GM21390 (cell line): ENCODE measurements around the gene SHISA6.

Source experiments
- ATAC-seq: cut with Tn5 transposase; IDR thresholded peaks from one replicate; pipeline ENCODE4 v1.9.1; 2021; ENCODE audit not compliant: unreplicated experiment

SHISA6 gene

DNA sequence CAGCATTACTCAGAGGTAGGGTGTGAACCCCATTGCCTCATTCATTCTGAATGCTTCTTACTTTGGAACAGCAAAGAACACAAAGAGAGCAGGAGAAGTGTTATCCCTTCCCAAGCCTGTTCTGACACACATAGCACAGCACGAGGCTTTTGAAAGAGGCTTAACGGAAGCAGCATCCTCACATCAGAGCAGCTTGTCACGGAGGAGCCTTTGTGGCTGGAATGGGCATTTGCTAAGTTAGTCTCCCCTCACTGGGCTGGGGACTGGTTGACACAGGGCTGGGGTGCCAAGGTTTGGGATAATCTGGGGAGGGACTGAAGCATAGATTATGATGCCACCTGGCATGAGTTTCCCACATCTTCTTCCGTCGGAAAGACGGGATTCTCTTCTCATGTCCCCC is 189.7 kb downstream of the SHISA6 start:
- ATAC-seq: no peak

DNA sequence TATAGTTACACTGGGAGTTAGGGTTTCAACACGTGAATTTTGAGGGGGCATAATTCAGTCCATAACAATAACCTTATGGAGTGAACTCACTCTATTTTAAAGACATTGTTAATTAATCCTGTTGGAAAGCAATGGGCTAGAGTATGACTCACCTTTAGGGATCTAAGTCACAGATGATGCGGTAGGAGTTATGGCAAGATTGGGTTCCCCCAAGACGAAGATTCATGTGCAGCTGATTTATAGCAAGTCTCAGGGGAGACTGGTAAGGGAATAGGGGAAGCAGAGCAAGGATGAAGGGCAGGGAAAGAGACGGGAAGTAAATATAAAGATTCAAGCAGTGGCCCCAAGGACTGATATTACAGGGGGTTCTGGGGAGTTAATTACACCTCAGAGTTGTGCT is 197.7 kb downstream of the SHISA6 start:
- no peak for ATAC-seq

DNA sequence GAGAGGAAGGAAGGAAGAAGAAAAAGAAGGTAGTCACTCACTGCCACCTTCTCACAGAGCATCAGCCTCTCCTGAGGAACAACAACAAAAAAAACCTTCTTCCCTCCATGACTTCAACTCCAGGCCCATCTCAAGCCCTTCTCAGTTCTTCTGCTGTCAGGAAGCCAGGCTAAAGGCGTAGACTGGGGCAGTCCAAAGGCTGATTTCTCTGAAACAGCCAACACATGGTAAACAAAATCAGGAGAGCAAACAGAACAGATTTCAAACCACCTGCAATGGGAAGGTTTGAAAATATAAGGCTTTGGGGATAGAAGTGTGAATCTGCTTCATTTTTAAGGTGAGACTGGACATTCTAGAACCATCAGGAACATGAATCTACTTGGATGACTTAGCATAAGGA is 200.0 kb downstream of the SHISA6 start:
- no peak for ATAC-seq

DNA sequence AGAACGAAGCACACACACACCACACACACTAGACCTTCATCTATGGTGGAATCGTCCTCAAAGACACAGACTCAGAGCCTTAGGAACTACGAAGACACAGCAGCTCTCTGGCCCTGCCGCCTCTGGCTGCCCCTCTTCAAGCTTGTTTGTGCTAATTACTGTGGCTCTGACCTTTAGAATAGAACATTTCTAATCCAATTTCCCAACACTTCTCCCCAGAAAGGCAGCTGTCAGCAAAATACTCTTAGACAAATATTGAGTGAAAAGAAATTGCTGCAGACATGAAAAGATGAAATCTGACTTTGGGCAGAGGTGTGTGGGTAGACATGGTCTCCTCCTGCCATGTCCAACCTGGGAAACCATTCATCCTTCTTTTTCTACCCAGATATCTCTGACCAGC is 205.3 kb downstream of the SHISA6 start:
- no peak for ATAC-seq

- no peak for ATAC-seq
Observed at GRCh38 chr17:11454096-11454495, 213.1 kb downstream of the SHISA6 start.

DNA sequence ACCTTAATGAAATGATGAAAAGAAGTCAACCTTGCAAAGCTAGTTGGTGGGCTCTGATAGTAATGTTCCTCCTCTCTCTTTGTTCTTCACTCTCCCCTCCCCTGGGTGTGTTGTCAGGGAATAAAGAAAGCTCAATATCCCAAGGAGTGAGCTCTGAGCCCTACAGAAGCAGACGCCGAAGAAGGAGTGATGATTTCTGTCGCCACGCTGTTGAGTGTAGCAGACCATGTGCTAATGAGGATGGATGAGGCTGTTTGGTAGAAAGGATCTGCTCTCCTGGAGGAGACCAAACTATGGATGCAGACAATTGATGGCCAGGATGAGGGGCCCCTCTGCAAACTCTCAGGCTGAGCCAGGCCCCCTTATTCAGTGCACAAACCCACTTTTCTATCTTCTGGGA is 217.3 kb downstream of the SHISA6 start:
- no peak for ATAC-seq

- no peak for ATAC-seq
Observed at GRCh38 chr17:11459861-11460331, 218.9 kb downstream of the SHISA6 start.

DNA sequence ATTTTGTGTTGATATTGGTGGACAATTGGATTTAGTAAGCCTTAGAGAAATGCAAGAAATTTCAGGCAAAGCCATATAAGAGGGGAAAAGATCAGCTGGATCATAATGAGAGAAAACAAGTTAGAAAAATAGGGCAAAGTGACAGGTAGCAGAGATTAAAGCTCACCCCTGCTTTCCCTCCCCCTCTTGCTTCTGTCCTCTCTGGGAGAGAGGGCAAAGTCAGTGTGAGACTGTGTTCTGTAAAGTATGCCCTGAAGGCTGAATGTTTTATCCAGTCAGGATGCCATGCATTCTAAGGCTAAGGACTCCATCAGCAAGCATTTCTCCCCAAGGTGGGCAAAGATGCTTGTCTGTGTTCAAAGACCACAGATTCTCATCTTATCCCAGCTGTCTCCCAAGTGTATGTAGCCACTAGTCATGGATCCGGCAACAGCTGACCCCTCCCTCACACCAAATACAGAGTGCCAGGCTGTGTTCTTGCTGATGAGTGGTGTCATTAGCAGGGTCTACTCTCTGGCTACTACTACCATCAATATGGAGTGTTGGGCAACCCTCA is 221.1 kb downstream of the SHISA6 start:
- no peak for ATAC-seq

GRCh38 chr17:11467639-11468038 is 226.6 kb downstream of the SHISA6 start:
- ATAC-seq: no peak

GRCh38 chr17:11485336-11486100 is 244.5 kb downstream of the SHISA6 start:
- no peak for ATAC-seq

DNA sequence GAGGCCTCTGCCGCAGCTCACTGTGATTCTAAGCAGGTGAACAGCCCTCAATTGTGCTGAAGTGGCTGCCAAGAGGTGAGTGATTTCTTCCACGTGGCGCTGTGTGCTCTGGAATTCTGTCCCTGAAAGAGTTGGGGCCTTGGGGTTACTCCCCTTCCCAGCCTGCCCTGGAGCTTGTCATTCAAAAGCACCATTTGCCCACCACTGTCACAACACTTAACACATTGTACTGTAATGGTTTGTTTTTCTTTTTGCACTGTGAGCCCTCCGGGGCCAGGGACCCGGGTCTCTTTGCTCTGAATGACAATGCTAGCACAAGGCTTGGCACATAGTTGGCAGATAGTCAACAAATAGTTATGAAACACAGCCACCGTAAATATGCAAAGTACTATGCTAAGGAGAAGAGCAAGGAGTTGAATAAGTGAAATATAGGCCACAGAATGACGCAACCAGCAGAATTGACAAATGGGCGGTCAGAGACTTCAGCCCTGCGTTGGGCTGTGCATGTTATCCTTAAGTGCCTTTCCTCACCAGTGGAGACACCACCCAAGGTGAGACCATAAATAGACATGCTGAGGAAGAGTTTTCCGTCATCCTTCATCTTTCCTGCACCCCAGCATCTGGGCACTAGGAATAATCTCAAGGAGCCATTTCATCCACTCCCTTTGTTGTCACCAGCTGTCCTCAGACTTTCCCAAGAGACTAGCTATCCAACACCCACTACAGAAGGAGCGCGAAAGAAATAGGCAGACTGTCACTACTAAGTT is 245.3 kb downstream of the SHISA6 start:
- no peak for ATAC-seq

GRCh38 chr17:11486868-11487310 is 245.9 kb downstream of the SHISA6 start:
- ATAC-seq: no peak

GRCh38 chr17:11487469-11487868 is 246.5 kb downstream of the SHISA6 start:
- no peak for ATAC-seq

GRCh38 chr17:11488407-11488806 is 247.4 kb downstream of the SHISA6 start:
- no peak for ATAC-seq

- no peak for ATAC-seq
Observed at GRCh38 chr17:11490171-11490755, 249.2 kb downstream of the SHISA6 start.

- no peak for ATAC-seq
Observed at GRCh38 chr17:11492511-11492910, 251.5 kb downstream of the SHISA6 start.

GRCh38 chr17:11493936-11494335 is 252.9 kb downstream of the SHISA6 start:
- ATAC-seq: no peak

- ATAC-seq: no peak
Observed at GRCh38 chr17:11495613-11496012, 254.6 kb downstream of the SHISA6 start.

DNA sequence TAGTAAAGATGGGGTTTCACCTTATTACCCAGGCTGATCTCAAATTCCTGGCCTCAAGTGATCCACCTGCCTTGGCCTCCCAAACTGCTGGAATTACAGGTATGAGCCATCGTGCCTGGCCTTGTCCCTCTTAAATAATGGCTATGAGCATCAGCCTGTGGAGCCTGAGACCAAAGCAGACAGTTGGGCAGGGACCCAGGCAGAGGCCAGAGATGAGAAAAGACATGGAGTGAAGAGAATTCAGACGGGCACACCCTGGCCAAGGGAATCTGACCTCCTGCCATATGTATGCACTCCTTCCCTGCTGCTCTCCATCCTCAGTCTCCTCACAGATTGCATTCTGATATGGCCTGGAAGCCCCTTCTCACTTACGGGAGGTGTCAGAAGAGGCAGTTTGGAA is 258.9 kb downstream of the SHISA6 start:
- ATAC-seq: no peak

DNA sequence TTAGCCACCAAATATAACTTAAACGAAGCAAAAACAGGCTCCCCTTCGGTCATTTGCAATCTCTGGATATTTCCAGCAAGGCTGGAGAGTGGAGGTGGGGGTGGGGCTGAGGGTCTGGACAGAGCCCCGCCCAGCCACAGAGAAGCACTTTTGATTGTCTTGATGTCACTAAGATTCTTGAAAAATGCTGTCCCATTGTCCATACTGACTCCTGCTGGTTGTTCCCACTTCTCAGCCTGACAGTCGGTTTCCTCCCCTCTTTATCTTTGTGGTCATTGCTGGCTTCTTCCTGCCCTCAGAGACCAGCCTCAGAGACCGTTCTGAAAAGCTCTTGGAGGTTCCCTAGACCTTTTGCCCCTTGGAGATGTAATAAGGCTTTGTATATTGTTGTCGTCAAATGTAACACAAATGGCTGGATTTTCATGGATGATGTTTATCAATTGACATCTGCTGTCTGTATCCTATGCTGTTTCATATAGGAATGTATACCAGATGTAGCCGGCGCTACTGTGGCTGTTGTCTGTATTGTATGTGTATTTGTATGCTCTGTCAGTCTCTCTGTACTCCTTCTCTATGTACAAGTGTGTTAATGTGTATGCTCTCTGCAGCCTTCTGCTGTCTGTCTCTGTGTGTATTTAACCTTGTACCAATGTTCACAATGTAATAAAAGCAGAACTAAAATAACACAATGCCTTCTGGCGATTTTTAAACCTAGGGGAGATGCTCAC is 262.5 kb downstream of the SHISA6 start:
- ATAC-seq: no peak

GRCh38 chr17:11506635-11507034 is 265.6 kb downstream of the SHISA6 start:
- no peak for ATAC-seq
